Stimulated activated CD8-positive, alpha-beta memory T cell treated with anti-CD3 and anti-CD28 coated beads, Interleukin-15, amount 100 ng/mL, for 4 hours (primary cell): ENCODE data around the gene TYW3.

Experiments used
- DNase-seq, 2 donors: peaks; one replicate each; pipeline ENCODE4 v3.0.0-alpha.2; 2020; ENCODE audit warnings: low read depth in 2 of 2

The TYW3 gene

GRCh38 chr1:74732960-74733603, at the start of gene TYW3, which contains the start of gene CRYZ:
Gene TYW3, plus strand, starts transcription at chr1:74733152. Its CDS starts 93 bp downstream, at chr1:74733245.
Gene CRYZ, minus strand, starts transcription at chr1:74733050. Its CDS starts 8,229 bp downstream, at chr1:74724821.
- DNase-seq = peak; percentile 61 to 69

GRCh38 chr1:74683656-74684055, 49.3 kb upstream of the TYW3 start:
- DNase-seq = no peak

GRCh38 chr1:74684301-74684700, 48.7 kb upstream of the TYW3 start:
- no peak for DNase-seq

- DNase-seq = no peak
These were observed 46.0 kb upstream of the TYW3 start for GRCh38 chr1:74686928-74687327.

- DNase-seq = no peak
These were observed 43.2 kb upstream of the TYW3 start for GRCh38 chr1:74689621-74690363.

- no peak for DNase-seq
These were observed 42.6 kb upstream of the TYW3 start for GRCh38 chr1:74690364-74690696.

- DNase-seq = no peak
These were observed 42.0 kb upstream of the TYW3 start for GRCh38 chr1:74690909-74691308.

GRCh38 chr1:74693473-74693872, 39.5 kb upstream of the TYW3 start:
- DNase-seq = no peak

GRCh38 chr1:74697832-74698231, 35.1 kb upstream of the TYW3 start:
- DNase-seq = no peak

GRCh38 chr1:74699331-74699730, 33.6 kb upstream of the TYW3 start:
- no peak for DNase-seq

- no peak for DNase-seq
These were observed 29.4 kb upstream of the TYW3 start for GRCh38 chr1:74703386-74704182.

- DNase-seq = no peak
These were observed 20.1 kb upstream of the TYW3 start for GRCh38 chr1:74712881-74713280.

GRCh38 chr1:74713849-74714248, 19.1 kb upstream of the TYW3 start:
- no peak for DNase-seq

- DNase-seq = no peak
These were observed 18.3 kb upstream of the TYW3 start for GRCh38 chr1:74714429-74715235.

GRCh38 chr1:74715236-74715502, 17.8 kb upstream of the TYW3 start:
- no peak for DNase-seq

GRCh38 chr1:74715806-74716205, 17.1 kb upstream of the TYW3 start:
- no peak for DNase-seq

GRCh38 chr1:74716822-74717221, 16.1 kb upstream of the TYW3 start:
- no peak for DNase-seq

GRCh38 chr1:74717626-74718025, 15.3 kb upstream of the TYW3 start:
- no peak for DNase-seq

- DNase-seq = no peak
These were observed 6.9 kb upstream of the TYW3 start for GRCh38 chr1:74726063-74726462.

GRCh38 chr1:74728736-74729135, 4.2 kb upstream of the TYW3 start:
- DNase-seq = no peak

GRCh38 chr1:74729741-74730478, 3.0 kb upstream of the TYW3 start:
- no peak for DNase-seq
